ENCODE measurements around the gene KIF2C.

Gene KIF2C

DNA sequence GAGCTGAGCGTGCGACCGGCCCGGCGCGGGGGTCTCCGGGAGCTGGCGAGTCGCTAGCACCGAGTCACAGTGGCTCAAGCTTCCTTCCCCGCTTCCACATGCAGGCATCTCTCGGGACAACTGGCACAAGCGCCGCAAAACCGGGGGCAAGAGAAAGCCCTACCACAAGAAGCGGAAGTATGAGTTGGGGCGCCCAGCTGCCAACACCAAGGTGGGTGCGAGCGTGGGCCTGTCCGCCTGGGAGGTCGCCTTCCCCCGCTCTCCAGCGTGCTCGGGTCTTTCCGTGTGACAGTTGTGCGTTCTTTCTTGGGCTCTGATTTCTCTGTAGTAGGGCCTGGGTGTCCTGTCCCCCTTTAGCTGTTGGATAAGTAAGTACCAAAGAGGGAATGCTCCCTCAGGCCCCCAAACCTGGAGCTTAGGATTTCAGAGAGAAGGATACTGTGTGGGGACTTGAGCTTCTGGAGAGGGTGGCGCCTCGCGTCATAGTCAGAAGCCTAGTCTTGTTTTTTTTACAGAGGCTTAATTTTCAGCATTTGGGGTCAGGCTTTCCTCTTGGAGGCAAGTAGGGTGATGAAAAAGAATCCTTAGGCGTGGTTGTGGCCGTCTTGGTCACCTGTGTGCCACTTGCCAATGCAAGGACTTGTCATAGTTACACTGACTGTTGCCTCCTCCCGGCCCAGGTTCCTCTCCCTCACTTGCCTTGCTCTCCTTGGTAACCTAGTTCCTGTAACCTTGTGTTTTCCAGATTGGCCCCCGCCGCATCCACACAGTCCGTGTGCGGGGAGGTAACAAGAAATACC, 36.5 kb downstream of the KIF2C start:
- POLR2A ChIA-PET: interaction anchor here (0.6 to 3.1 kb wide), 40 partner anchors 9 to 564 kb away, joined by 3 to 52 read pairs (median 7); partner anchors contain the start of genes BEST4, BTBD19, DYNLT4 and HECTD3
- CTCF ChIA-PET: interaction anchor here (0.6 kb wide), 1 partner anchor 35 kb away, joined by 3 read pairs; no protein-coding TSS in a partner anchor
- TF ChIP-seq LEF1 (IDR thresholded peaks at IDR 0.05; ENCODE audit: borderline replicate concordance) (no peak; the same call in 1 of the 2 replicates), TARDBP (IDR thresholded peaks at IDR 0.05) (no peak), FOXK2 (IDR thresholded peaks at IDR 0.05) (no peak)
- DNase-seq (ENCODE audit: extremely low spot score): no peak

DNA sequence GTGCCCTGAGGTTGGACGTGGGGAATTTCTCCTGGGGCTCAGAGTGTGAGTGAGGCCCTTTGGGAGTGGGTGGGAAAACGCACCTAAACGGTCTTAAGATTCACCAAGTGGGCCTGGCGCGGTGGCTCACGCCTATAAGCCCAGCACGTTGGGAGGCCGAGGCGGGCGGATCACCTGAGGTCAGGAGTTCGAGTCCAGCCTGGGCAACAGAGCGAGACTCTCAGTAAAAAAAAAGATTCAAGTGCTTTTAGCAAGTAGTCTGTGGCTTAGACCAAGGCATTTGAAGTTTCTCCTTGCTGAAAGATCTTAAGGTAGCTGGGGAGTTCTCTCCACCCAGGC, 37.1 kb downstream of the KIF2C start:
- CTCF ChIA-PET: no interaction called here
- DNase-seq (ENCODE audit: extremely low spot score): no peak
- no peak for TF ChIP-seq TARDBP (IDR thresholded peaks at IDR 0.05)
- TF ChIP-seq SP1 (IDR thresholded peaks at IDR 0.05): no peak
- TF ChIP-seq L3MBTL2 (conservative IDR thresholded peaks at IDR 0.05): no peak
- no peak for TF ChIP-seq HDGF (IDR thresholded peaks at IDR 0.05; ENCODE audit: borderline replicate concordance)
- no peak for TF ChIP-seq FOXM1 (IDR thresholded peaks at IDR 0.05; ENCODE audit: borderline replicate concordance)
- no peak for TF ChIP-seq SUZ12 (IDR thresholded peaks at IDR 0.05)
- TF ChIP-seq ZNF384 (IDR thresholded peaks at IDR 0.05): no peak
- TF ChIP-seq BHLHE40 (IDR thresholded peaks at IDR 0.05; ENCODE audit: borderline replicate concordance): no peak
- no peak for TF ChIP-seq ARNT (IDR thresholded peaks at IDR 0.05)
- TF ChIP-seq FOXK2 (IDR thresholded peaks at IDR 0.05): no peak
- TF ChIP-seq FOXA1 (IDR thresholded peaks at IDR 0.05): no peak
- POLR2A ChIA-PET: interaction anchor here (0.8 to 3.1 kb wide), 12 partner anchors 9 to 235 kb away, joined by 3 to 52 read pairs (median 19); partner anchors contain the start of genes BEST4, BTBD19, DYNLT4 and HECTD3

DNA sequence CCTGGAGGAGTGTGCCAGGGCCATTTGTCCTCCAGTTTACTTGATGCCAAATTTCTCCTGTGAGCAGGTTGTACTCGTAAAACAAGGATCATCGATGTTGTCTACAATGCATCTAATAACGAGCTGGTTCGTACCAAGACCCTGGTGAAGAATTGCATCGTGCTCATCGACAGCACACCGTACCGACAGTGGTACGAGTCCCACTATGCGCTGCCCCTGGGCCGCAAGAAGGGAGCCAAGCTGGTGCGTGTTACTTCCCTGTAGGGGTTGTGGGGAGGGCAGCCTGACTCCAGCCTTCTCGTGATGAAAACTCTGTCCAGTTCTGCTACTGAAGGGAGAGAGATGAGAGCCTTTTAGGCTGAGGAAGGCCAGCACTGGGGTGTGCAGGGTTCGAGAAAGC, 37.9 kb downstream of the KIF2C start:
- ChIA-PET CTCF (interaction anchor here (0.6 kb wide), 1 partner anchor 9 kb away, joined by 3 read pairs; no protein-coding TSS in a partner anchor), POLR2A (interaction anchor here (1.0 to 1.6 kb wide), 7 partner anchors 8 to 56 kb away, joined by 3 to 4 read pairs (median 4); no protein-coding TSS in a partner anchor)
- DNase-seq (ENCODE audit: extremely low spot score): no peak
- no peak for TF ChIP-seq BHLHE40 (IDR thresholded peaks at IDR 0.05; ENCODE audit: borderline replicate concordance)

DNA sequence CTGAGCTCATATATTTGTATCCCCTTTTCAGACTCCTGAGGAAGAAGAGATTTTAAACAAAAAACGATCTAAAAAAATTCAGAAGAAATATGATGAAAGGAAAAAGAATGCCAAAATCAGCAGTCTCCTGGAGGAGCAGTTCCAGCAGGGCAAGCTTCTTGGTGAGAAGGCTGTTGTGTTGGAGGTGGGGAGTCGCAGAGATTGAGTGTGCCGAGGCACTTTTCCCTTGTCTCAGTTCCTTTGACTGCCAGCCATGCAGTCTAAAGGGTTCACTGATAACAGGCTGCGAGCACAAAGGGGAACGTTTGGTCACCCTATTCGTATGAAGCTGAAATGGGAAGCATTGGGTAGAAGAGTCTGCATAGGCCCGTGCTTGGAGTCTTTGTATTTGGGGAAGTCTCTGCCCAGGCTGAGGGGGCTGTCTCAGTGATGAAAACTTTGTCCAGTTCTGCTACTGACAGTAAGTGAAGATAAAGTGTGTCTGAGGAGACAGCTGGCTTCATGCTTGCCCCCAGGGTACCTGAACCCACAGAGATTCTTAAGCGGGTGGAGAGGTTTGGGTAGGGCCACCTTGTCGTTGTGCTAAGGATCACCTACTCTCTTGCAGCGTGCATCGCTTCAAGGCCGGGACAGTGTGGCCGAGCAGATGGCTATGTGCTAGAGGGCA, 38.5 kb downstream of the KIF2C start:
- CTCF ChIA-PET: interaction anchor here (0.6 kb wide), 1 partner anchor 9 kb away, joined by 3 read pairs; no protein-coding TSS in a partner anchor
- TF ChIP-seq BHLHE40 (IDR thresholded peaks at IDR 0.05; ENCODE audit: borderline replicate concordance) (no peak), NFRKB (IDR thresholded peaks at IDR 0.05) (no peak), SP1 (IDR thresholded peaks at IDR 0.05) (no peak), CTBP1 (IDR thresholded peaks at IDR 0.05; ENCODE audit: borderline replicate concordance) (no peak), SUZ12 (IDR thresholded peaks at IDR 0.05) (no peak), ARNT (IDR thresholded peaks at IDR 0.05) (no peak), ZNF384 (IDR thresholded peaks at IDR 0.05) (no peak), FOXA1 (IDR thresholded peaks at IDR 0.05) (no peak), ELF4 (IDR thresholded peaks at IDR 0.05) (no peak), FOXM1 (IDR thresholded peaks at IDR 0.05; ENCODE audit: borderline replicate concordance) (no peak), L3MBTL2 (conservative IDR thresholded peaks at IDR 0.05) (no peak), TARDBP (IDR thresholded peaks at IDR 0.05) (no peak), HDGF (IDR thresholded peaks at IDR 0.05; ENCODE audit: borderline replicate concordance) (no peak), FOXK2 (IDR thresholded peaks at IDR 0.05) (no peak)
- TF ChIP-seq, protein P1, sequence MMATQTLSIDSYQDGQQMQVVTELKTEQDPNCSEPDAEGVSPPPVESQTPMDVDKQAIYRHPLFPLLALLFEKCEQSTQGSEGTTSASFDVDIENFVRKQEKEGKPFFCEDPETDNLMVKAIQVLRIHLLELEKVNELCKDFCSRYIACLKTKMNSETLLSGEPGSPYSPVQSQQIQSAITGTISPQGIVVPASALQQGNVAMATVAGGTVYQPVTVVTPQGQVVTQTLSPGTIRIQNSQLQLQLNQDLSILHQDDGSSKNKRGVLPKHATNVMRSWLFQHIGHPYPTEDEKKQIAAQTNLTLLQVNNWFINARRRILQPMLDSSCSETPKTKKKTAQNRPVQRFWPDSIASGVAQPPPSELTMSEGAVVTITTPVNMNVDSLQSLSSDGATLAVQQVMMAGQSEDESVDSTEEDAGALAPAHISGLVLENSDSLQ (IDR thresholded peaks at IDR 0.05): no peak
- no peak for DNase-seq (ENCODE audit: extremely low spot score)
- POLR2A ChIA-PET: interaction anchor here (1.0 to 1.6 kb wide), 7 partner anchors 7 to 56 kb away, joined by 3 to 4 read pairs (median 4); no protein-coding TSS in a partner anchor

DNA sequence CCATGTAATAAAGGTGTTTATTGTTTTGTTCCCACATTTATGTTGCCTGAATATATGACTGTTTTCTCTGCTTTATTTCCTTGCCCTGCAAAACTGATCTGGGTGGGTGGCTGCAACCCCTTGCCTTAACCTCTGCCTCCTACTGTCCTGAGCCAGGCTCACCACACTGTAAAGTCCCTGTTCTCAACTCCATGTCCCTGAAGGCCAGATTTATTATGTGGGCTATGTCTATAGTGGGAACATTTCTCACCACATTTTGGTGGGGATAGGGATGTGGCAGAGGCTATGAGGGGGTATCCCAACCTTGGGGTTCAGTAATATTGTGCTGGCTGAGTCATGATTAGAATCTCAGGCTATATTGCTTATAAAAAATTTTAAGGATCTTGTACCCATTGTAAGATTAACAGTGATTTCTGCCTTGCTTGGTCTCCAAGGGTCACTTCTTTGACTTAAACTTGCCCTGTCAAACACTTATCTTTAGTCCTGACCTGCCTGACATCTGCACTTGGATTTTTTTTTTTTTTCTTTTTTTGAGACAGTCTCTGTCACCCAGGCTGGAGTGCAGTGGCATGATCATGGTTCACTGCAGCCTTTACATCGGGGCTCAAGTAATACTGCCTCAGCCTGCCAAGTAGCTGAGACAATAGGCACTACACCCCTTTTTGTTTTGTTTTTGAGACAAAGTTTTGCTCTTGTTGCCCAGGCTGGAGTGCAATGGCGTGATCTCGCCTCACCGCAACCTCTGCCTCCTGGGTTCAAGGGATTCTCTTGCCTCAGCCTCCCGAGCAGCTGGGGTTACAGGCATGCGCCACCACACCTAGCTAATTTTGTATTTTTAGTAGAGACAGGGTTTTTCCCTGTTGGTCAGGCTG, 39.3 kb downstream of the KIF2C start:
- POLR2A ChIA-PET: interaction anchor here (1.6 to 2.4 kb wide), 3 partner anchors 9 to 40 kb away, joined by 4 to 10 read pairs (median 6); partner anchors contain the start of gene DYNLT4
- CTCF ChIA-PET: no interaction called here

More for the DNA sequence above, 39.3 kb downstream of the KIF2C start:
- DNase-seq (ENCODE audit: extremely low spot score): no peak
- TF ChIP-seq SUZ12 (IDR thresholded peaks at IDR 0.05): no peak
- TF ChIP-seq FOXA1 (IDR thresholded peaks at IDR 0.05): no peak
- TF ChIP-seq ELF4 (IDR thresholded peaks at IDR 0.05): no peak
- TF ChIP-seq ZNF384 (IDR thresholded peaks at IDR 0.05): no peak
- no peak for TF ChIP-seq SP1 (IDR thresholded peaks at IDR 0.05)
- TF ChIP-seq NFRKB (IDR thresholded peaks at IDR 0.05): no peak
- TF ChIP-seq FOXM1 (IDR thresholded peaks at IDR 0.05; ENCODE audit: borderline replicate concordance): no peak
- TF ChIP-seq, protein P1 (IDR thresholded peaks at IDR 0.05): no peak
- no peak for TF ChIP-seq ARNT (IDR thresholded peaks at IDR 0.05)
- TF ChIP-seq L3MBTL2 (conservative IDR thresholded peaks at IDR 0.05): no peak
- no peak for TF ChIP-seq BHLHE40 (IDR thresholded peaks at IDR 0.05; ENCODE audit: borderline replicate concordance)

Data from HEK293T (cell line).